GM12878 (cell line): Measurements from ENCODE around the gene FEZF2.

Source experiments
- CHD2 ChIP-seq: IDR thresholded peaks from 2 replicates; pipeline ENCODE4 v1.6.1; 2011; ENCODE audit warnings: low read depth, low read length, improper control_type of control experiment, borderline replicate concordance
- CTCF ChIP-seq, 3 experiments: IDR thresholded peaks in 2 of 3; conservative IDR thresholded peaks in 1 of 3; 2 replicates each; pipeline ENCODE4 v1.5.1; 2011; ENCODE audit warnings: low read depth in 3 of 3, low read length in 3 of 3, mild to moderate bottlenecking in 3 of 3, control low read depth in 2 of 3, moderate library complexity in 2 of 3, inconsistent platforms in 1 of 3, mixed read lengths in 1 of 3; ENCODE audit not compliant: control insufficient read depth in 2 of 3, insufficient read depth in 1 of 3; ENCODE audit errors: extremely low read depth in 1 of 3
- E2F4 ChIP-seq: IDR thresholded peaks from 2 replicates; pipeline ENCODE4 v1.6.1; 2012; ENCODE audit warnings: low read depth, low read length, improper control_type of control experiment
- HDGF ChIP-seq: fragments of 450-650 bp; IDR thresholded peaks from 2 replicates; pipeline ENCODE4 v1.6.1; 2016; ENCODE audit warnings: antibody characterized with exemption
- NFIC ChIP-seq: IDR thresholded peaks from 2 replicates; pipeline ENCODE4 v1.6.1; 2012; ENCODE audit warnings: low read depth, mild to moderate bottlenecking, inconsistent platforms, low read length, moderate library complexity
- POLR2A ChIP-seq: IDR thresholded peaks from 2 replicates; pipeline ENCODE4 v1.6.1; 2011; ENCODE audit warnings: low read depth, mild to moderate bottlenecking, low read length
- POLR2AphosphoS5 ChIP-seq: IDR thresholded peaks from 2 replicates; pipeline ENCODE4 v1.6.1; 2011; ENCODE audit warnings: mild to moderate bottlenecking, low read length, inconsistent platforms
- RAD21 ChIP-seq: IDR thresholded peaks from 2 replicates; pipeline ENCODE4 v1.6.1; 2011; ENCODE audit warnings: mild to moderate bottlenecking, low read depth, low read length, moderate library complexity; ENCODE audit not compliant: insufficient read depth
- SIN3A ChIP-seq: IDR thresholded peaks from 2 replicates; pipeline ENCODE4 v1.6.1; 2012; ENCODE audit warnings: low read depth, low read length, improper control_type of control experiment
- TF ChIP-seq, protein P1 (sequence below): fragments of 450-650 bp; IDR thresholded peaks from 2 replicates; pipeline ENCODE4 v1.6.1; 2016; ENCODE audit warnings: mild to moderate bottlenecking
- TF ChIP-seq, protein P2 (sequence below): fragments of 450-650 bp; IDR thresholded peaks from 2 replicates; pipeline ENCODE4 v1.6.1; 2016; ENCODE audit warnings: mild to moderate bottlenecking, moderate library complexity, borderline replicate concordance

DNA sequence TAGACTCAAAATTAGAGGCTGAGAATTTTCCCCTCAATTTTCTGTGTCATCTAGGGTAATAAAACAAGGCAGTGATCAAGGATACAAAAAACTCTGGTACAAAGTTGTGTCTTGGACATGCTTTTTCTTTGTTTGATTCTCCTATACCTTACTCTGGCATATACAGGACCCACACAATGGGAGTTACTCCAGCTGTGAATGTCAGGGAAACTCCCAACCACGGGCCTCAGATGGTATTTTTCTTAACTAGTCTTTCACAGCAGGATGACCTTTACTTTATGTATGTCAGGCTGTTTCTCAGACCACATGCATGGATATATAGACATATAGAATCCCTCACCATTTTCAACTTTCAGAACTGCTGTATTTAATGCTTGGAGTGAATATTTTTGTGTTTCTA, 41.3 kb downstream of the FEZF2 start:
- TF ChIP-seq CTCF (IDR thresholded peaks at IDR 0.05 in 2 of 3, conservative IDR thresholded peaks at IDR 0.05 in 1 of 3; ENCODE audit: control insufficient read depth in 2 of 3, extremely low read depth in 1 of 3, insufficient read depth in 1 of 3, low read depth in 3 of 3, low read length in 3 of 3), result no peak
- TF ChIP-seq POLR2AphosphoS5, result no peak
- TF ChIP-seq SIN3A, result no peak
- no peak for TF ChIP-seq HDGF
- TF ChIP-seq NFIC, result no peak
- TF ChIP-seq, protein P1, sequence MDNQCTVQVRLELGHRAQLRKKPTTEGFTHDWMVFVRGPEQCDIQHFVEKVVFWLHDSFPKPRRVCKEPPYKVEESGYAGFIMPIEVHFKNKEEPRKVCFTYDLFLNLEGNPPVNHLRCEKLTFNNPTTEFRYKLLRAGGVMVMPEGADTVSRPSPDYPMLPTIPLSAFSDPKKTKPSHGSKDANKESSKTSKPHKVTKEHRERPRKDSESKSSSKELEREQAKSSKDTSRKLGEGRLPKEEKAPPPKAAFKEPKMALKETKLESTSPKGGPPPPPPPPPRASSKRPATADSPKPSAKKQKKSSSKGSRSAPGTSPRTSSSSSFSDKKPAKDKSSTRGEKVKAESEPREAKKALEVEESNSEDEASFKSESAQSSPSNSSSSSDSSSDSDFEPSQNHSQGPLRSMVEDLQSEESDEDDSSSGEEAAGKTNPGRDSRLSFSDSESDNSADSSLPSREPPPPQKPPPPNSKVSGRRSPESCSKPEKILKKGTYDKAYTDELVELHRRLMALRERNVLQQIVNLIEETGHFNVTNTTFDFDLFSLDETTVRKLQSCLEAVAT, result no peak
- TF ChIP-seq, protein P2, sequence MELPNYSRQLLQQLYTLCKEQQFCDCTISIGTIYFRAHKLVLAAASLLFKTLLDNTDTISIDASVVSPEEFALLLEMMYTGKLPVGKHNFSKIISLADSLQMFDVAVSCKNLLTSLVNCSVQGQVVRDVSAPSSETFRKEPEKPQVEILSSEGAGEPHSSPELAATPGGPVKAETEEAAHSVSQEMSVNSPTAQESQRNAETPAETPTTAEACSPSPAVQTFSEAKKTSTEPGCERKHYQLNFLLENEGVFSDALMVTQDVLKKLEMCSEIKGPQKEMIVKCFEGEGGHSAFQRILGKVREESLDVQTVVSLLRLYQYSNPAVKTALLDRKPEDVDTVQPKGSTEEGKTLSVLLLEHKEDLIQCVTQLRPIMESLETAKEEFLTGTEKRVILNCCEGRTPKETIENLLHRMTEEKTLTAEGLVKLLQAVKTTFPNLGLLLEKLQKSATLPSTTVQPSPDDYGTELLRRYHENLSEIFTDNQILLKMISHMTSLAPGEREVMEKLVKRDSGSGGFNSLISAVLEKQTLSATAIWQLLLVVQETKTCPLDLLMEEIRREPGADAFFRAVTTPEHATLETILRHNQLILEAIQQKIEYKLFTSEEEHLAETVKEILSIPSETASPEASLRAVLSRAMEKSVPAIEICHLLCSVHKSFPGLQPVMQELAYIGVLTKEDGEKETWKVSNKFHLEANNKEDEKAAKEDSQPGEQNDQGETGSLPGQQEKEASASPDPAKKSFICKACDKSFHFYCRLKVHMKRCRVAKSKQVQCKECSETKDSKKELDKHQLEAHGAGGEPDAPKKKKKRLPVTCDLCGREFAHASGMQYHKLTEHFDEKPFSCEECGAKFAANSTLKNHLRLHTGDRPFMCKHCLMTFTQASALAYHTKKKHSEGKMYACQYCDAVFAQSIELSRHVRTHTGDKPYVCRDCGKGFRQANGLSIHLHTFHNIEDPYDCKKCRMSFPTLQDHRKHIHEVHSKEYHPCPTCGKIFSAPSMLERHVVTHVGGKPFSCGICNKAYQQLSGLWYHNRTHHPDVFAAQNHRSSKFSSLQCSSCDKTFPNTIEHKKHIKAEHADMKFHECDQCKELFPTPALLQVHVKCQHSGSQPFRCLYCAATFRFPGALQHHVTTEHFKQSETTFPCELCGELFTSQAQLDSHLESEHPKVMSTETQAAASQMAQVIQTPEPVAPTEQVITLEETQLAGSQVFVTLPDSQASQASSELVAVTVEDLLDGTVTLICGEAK, result no peak
- no peak for TF ChIP-seq E2F4
- TF ChIP-seq CHD2, result no peak
- no peak for TF ChIP-seq POLR2A
- TF ChIP-seq RAD21, result no peak
